Motor neuron (in vitro differentiated cells): ENCODE results near the gene CAPZB. TPM values are rescaled to one million over a fixed set of nuclear protein-coding genes. Genes with fewer than 3 reads are reported as not detected.

Source experiments
- ATAC-seq, 8 experiments: fragments of 200-7000 bp; cut with Tn5 transposase; replicated peaks in 6 of 8; 2 replicates each; pipeline ENCODE4 v1.8.0; 2021; ENCODE audit warnings: mild to moderate bottlenecking in 8 of 8, moderate library complexity in 8 of 8
- H3K27ac ChIP-seq, 2 donors: fragments of 250-450 bp; sonication (Bioruptor Pico); 2 replicates each; pipeline ENCODE4 v1.9.0; 2021; ENCODE audit warnings: antibody characterized with exemption in 2 of 2, mild to moderate bottlenecking in 2 of 2, moderate library complexity in 1 of 2
- H3K4me1 ChIP-seq, 2 donors: fragments of 250-450 bp; sonication (Bioruptor Pico); replicated peaks in 1 of 2; 2 replicates each; pipeline ENCODE4 v1.6.1; 2021; ENCODE audit warnings: antibody characterized with exemption in 2 of 2, mild to moderate bottlenecking in 2 of 2, moderate library complexity in 1 of 2
- H3K4me3 ChIP-seq, 5 donors: fragments of 250-450 bp; sonication (Bioruptor Pico); 2 replicates each; pipeline ENCODE4 v1.9.0; 2021; ENCODE audit warnings: antibody characterized with exemption in 5 of 5, mild to moderate bottlenecking in 5 of 5, moderate library complexity in 4 of 5
- WGBS, 10 experiments: fragments of 450-650 bp; shearing (Covaris generic); methylation state at CpG; one replicate each; pipeline ENCODE4 v1.0.0; 2022; 5-methylcytosine and 5-hydroxymethylcytosine counted together
- in situ Hi-C, 9 experiments: fragments of 400-800 bp; cut with MboI; loops; one replicate each; pipeline ENCODE4 v1.15.0; 2021; ENCODE audit warnings: low sequenced_read_pairs in 9 of 9, low pct_unique_long_range_greater_than_20kb in 2 of 9; ENCODE audit not compliant: unreplicated experiment in 9 of 9
- total RNA-seq, 8 experiments: library from RNA; unstranded; fragments of 300-600 nt; gene quantifications; 2 replicates each; pipeline versions ENCODE4 v1.2.3 to v1.2.4, GENCODE V29; 2022

Gene CAPZB
- total RNA-seq, 8 experiments from 2014 or later: 82.4 to 216 (median 123) TPM

DNA sequence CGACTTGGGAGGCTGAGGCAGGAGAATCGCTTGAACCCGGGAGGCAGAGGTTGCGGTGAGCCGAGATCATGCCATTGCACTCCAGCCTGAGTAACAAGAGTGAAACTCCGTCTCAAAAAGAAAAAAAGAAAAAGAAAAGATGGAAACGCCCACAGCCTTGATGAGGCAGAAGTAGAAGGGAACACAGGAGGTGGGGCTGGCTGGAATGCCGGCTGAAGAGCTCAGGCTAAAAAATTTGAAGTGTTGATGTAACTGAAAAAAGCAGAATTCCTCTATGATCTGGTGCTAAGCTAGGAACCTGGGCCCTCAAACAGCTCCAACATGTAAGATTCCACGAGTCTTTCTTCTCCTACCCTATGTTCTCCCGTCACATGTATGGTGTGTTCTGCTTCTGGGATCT is 119.6 kb downstream of the CAPZB start:
- 59 to 96% (median 84%) methylated on average over 3 to 10 of the region's 10 CpGs; no CpG with 5 or more reads in 2 of the 10 experiments for WGBS, 10 experiments
- in situ Hi-C loops: no loop called here
- peak in 1 of 8 experiments; percentile 20 for ATAC-seq
- Histone ChIP-seq H3K27ac (no peak overlapping the region), H3K4me3 (no peak overlapping the region), H3K4me1 (peaks cover 0 to 15% of the 10 kb centered on the region in 2 donors)

DNA sequence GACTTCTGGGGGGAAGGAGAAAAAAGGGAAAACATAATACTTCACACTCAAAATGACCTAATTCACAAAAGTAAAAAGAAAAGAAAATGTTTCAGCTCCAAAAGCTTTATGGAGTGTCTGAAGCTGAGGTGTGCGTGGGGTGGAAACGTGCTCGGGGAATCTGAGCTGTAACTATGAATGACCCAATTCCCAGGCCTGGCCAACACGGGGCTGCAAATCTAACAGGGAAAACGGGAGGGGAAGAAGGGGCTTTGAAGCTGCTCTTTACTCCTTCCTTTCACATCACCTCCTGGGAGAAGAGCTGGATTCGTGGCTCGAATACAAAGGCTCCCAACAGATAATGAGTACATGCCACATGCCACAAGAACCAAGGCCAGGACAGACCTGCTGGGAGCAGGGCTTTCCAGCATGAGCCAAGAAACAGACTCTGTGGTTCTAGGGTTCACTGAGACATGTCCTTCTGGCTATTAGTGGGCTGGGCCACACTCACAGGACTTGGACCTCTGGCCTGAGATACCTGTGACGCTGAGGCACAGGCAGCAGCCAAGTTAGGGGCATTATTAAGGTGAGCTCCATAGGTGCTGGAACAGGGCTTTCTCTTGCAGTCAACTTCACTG is 121.7 kb downstream of the CAPZB start:
- ATAC-seq: no peak
- H3K4me1 ChIP-seq: peaks cover 0 to 21% of the 10 kb centered on the region in 2 donors
- H3K4me3 ChIP-seq: no peak overlapping the region
- no peak overlapping the region for H3K27ac ChIP-seq
- 17 to 100% (median 71%) methylated on average over 1 to 8 of the region's 8 CpGs; no CpG with 5 or more reads in 1 of the 10 experiments for WGBS, 10 experiments
- in situ Hi-C loops: no loop called here

DNA sequence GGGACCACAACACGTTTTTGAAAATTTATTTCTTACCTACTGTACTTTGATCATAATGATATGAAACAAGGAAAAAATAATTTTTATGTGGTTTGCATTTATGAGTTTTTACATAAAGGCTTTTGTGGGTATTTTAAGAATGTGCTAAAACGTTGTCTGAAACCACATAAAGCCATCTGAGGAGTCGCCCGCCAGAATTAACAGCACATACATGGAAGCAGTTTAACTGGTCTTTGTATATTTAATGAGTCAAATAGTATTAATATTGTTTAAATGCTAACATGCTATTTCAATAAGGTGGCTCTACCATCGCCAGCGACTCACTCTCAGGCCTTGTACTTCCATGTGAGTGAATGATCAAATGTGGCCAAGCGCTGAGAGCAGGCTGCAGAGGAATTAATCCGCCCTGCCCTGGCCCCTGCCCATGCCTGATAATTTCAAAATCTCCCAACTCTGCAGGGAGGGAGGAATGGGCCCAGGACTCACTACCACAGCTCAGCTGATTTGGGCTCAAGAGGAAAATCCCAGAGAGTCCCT is 123.7 kb downstream of the CAPZB start:
- in situ Hi-C loops: no loop called here
- Histone ChIP-seq H3K4me1 (peaks cover 0 to 28% of the 10 kb centered on the region in 2 donors), H3K4me3 (no peak overlapping the region), H3K27ac (peak overlapping the region in 1 of 2 donors; percentile 53)
- WGBS, 10 experiments: 11 to 91% (median 74%) methylated on average over 1 to 8 of the region's 8 CpGs
- ATAC-seq: peak in 5 of 8 experiments; percentile 24 to 50 (median 37)

DNA sequence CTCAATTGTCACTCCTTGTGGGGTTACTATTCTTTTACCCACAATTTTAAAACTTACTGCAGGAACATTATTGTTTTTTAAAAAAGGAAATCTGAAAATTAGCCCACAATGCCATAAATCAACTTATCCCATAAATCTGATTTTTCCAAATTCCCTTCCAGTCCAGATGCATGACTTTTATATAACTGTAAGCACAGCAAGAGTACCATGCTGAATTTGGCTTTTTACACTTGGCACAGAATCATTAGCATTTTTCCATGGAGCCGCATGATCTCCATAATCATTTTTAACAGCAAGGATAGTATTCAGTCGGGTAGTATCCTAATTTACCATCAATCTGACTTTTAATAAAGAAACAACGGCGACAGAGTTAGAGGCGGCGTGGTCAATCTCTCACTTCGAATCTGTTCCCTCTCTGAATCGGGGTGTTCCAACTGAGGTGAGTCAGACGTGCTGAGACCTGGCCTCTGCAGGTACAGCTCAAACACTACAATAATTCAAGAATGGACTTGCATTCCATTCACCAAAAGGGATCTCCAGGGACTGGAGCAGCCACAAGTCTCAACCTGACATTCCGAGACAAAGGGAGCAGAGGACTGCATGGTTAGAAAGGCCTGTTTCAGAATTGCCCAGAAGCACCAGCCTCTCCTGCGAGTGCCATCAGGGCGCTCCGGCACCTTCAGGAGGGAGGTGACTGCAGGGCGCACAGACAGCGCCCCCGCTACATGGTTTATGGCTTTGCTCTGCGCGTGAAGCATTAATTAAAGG is 124.3 kb downstream of the CAPZB start:
- peak overlapping the region in 1 of 2 donors; percentile 11 for H3K27ac ChIP-seq
- WGBS, 10 experiments: 14 to 92% (median 83%) methylated on average over 1 to 16 of the region's 18 CpGs
- in situ Hi-C loops: no loop called here
- peak in 3 of 8 experiments; percentile 20 to 55 (median 28) for ATAC-seq
- peaks cover 0 to 28% of the 10 kb centered on the region in 2 donors for H3K4me1 ChIP-seq
- H3K4me3 ChIP-seq: no peak overlapping the region

DNA sequence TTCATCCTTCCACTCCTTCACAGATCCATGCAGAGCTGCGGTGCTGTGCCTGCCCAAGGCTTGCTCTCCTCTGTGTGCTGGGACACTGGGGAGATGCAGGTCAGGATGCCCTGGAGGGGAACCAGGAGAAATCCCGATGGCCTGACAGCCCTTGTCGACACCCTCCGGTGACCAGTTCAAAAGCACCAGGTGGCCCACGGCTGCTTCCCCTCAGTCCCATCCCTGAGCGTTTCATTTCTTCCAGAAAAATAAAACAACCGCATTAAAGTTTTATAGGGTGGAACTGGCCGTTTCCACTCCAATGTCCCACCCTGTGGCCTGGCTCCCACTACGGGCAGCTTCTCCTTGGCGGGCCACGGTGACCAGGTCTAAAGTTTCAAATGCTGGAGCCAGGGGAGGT is 124.9 kb downstream of the CAPZB start:
- H3K27ac ChIP-seq: no peak overlapping the region
- peaks cover 0 to 28% of the 10 kb centered on the region in 2 donors for H3K4me1 ChIP-seq
- in situ Hi-C loops: no loop called here
- no peak for ATAC-seq
- WGBS, 10 experiments: 43 to 94% (median 88%) methylated on average over 2 to 11 of the region's 11 CpGs; no CpG with 5 or more reads in 1 of the 10 experiments
- no peak overlapping the region for H3K4me3 ChIP-seq

DNA sequence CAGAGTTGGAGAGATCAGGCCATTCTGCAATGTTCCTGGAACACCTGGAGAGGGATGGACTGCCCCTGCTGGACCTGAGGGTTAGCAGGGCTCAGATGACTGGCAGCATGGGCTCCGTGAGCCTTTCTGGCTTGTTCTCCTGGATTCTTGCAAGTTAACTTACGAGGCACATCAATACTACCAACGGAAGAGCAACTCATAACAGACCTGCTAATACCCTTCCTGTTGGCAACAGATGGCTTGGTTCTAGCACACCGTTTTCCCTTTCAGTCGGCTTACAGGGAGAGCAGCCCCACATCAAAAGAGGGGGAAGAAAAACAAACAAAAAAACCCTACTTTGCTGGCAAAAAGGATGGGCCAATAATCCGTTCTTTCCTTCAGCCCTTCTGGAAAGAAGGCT is 125.3 kb downstream of the CAPZB start:
- H3K27ac ChIP-seq: no peak overlapping the region
- H3K4me1 ChIP-seq: peaks cover 0 to 28% of the 10 kb centered on the region in 2 donors
- ATAC-seq: no peak
- no peak overlapping the region for H3K4me3 ChIP-seq
- WGBS, 10 experiments: 56 to 100% (median 87%) methylated on average over 2 to 6 of the region's 6 CpGs; no CpG with 5 or more reads in 1 of the 10 experiments
- in situ Hi-C loops: no loop called here

DNA sequence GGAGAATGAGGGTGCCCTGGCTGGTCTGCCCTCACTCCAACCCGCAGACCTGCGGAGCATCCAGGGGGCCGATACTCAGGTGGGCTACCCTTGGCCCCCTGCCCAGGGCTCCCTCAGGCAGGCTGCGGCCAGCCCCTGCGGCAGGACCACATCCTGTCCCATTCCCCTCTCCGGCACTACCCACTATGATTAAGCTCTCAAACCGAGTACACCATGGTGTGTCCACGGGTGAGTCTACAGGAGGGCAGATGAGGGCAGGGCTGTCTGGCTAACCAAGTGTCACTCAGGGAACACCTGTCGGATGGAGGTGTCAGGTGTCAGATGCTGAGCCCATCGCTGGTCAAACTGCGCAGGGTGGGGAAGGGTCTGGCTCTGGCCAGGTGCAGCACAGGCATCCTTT is 126.0 kb downstream of the CAPZB start:
- peak in 2 of 8 experiments; percentile 8 to 11 for ATAC-seq
- H3K4me1 ChIP-seq: peaks cover 0 to 28% of the 10 kb centered on the region in 2 donors
- WGBS, 10 experiments: 80 to 100% (median 100%) methylated on average over 1 to 8 of the region's 11 CpGs; no CpG with 5 or more reads in 2 of the 10 experiments
- H3K4me3 ChIP-seq: no peak overlapping the region
- in situ Hi-C loops: no loop called here
- H3K27ac ChIP-seq: no peak overlapping the region

DNA sequence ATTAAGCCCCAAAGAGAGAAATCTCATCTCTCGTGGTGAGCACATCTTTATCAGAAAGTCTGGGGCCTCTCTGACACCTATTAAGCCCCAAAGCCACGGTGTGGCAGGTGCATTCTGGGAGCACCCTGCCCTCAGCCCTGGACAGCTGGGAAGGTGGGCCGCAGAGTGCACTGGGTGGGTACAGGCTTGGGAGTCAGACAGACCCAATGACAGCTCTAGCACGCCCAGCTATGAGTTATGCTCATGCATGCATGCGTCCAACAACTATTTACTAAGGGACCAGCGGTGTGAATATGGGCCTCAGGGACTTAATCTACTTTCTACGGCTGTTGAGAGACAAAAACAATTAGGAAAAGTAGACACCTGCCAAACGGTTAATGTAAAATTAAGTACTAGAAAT is 126.6 kb downstream of the CAPZB start:
- in situ Hi-C loops: no loop called here
- Histone ChIP-seq H3K4me3 (no peak overlapping the region), H3K27ac (no peak overlapping the region), H3K4me1 (peaks cover 0 to 28% of the 10 kb centered on the region in 2 donors)
- 20 to 80% (median 63%) methylated on average over 1 to 7 of the region's 8 CpGs; no CpG with 5 or more reads in 1 of the 10 experiments for WGBS, 10 experiments
- peak in 6 of 8 experiments; percentile 36 to 84 (median 76) for ATAC-seq

DNA sequence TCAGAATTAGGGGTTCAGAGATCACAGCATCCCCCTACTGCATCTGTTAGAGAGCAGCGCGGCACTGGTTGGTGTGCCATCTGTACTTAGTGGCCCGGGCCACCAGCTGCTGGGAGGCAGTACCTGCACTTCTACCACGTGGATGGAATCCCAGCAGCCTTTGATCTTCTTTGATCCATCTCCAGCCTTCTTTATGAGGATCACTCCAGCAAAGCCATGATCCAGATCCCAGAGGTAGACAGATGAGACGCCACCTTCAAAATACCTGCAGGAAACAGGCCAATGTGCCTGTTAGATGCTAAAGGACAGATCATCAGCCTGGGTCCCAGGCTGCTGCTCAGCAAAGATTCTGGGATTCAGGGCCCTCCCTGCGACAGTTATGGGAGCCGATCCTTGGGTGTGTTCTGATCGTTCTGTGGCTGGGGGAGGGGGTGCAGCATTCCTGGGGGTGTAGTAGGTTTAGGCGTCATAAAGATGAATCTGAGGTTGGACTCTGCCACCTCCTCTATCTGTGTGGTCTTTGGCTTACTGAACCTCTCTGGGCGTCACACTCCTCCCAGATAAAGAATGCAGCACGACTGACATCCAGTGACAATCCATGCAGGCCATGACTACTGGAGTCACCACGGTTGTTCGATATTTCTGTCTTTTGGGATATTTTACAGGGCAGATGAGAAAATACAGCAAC is 127.9 kb downstream of the CAPZB start:
- Histone ChIP-seq H3K4me1 (peaks cover 0 to 28% of the 10 kb centered on the region in 2 donors), H3K4me3 (no peak overlapping the region), H3K27ac (no peak overlapping the region)
- WGBS, 10 experiments: 56 to 100% (median 91%) methylated on average over 2 to 8 of the region's 13 CpGs; no CpG with 5 or more reads in 2 of the 10 experiments
- in situ Hi-C loops: no loop called here
- no peak for ATAC-seq

DNA sequence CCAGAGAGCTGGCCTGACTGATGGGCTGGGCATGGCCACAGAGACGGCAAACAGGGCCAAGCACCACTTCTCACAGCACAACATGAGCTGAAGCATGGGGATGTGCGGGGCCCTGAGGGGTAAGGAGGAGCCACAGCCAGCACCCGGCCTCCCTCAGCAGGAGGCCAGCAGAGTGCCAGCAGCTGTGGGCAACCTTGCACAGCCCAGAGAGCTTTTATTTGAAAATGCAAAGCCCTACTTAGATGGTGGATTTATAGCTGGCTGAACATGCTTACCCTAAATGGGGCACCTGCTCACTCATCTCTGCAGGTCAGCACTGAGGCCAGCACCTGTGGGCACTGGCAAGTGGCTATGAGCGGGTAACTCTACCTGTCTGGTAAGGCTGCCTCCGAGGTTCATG is 129.1 kb downstream of the CAPZB start:
- Histone ChIP-seq H3K4me1 (peaks cover 0 to 18% of the 10 kb centered on the region in 2 donors), H3K4me3 (no peak overlapping the region), H3K27ac (no peak overlapping the region)
- in situ Hi-C loops: no loop called here
- ATAC-seq: no peak
- WGBS, 10 experiments: 80 to 100% (median 83%) methylated on average over 1 to 4 of the region's 5 CpGs; no CpG with 5 or more reads in 3 of the 10 experiments

DNA sequence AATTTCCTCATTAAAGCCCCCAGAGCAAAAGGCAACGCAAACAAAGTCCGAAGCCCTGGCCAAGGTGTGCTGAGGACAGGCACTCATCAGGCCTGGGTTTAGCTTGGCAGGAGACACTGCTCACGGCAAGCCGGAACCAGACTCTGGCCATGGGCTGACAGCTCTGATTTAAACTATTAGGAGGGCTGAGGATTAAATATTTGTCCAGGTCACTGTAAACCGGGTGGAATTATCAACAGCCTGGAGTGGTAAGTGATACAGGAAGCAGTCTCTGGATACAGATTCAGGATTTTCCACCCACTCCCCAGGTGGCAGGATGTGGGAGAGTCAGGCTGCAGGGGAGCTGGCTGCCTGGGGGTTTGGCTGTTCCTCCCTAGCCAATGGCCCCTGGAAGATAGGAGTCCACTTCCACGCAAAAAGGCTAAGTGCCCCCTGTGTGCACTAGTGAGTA is 130.8 kb downstream of the CAPZB start:
- no peak overlapping the region for H3K27ac ChIP-seq
- H3K4me3 ChIP-seq: no peak overlapping the region
- in situ Hi-C loops: no loop called here
- ATAC-seq: peak in 1 of 8 experiments; percentile 12
- peaks cover 0 to 13% of the 10 kb centered on the region in 2 donors for H3K4me1 ChIP-seq
- WGBS, 10 experiments: 80 to 98% (median 91%) methylated on average over 1 to 6 of the region's 6 CpGs; no CpG with 5 or more reads in 3 of the 10 experiments

DNA sequence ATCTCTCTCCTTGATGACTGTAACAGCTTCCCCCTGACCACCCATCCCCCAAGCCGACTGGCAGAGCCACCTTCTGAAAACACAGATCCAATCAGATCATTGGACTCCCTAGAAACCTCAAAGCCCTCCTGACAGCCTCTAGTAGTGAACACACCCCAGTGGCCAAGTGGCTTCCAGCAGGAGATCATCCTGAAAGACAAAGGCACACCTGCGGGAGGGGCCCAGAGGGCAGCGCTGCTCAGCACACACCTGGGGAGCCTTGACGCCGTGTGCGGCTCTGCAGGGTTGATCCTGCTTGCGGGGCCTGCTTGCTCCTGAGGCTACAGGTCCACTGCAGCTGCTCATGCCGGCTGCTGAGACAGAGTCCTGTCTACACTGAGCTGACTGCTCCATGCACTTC is 131.7 kb downstream of the CAPZB start:
- H3K4me3 ChIP-seq: no peak overlapping the region
- peaks cover 0 to 7% of the 10 kb centered on the region in 2 donors for H3K4me1 ChIP-seq
- in situ Hi-C loops: no loop called here
- 80 to 100% (median 90%) methylated on average over 1 to 4 of the region's 8 CpGs; no CpG with 5 or more reads in 5 of the 10 experiments for WGBS, 10 experiments
- no peak for ATAC-seq
- H3K27ac ChIP-seq: no peak overlapping the region
